ENCODE data around the gene SFXN5.

DNA sequence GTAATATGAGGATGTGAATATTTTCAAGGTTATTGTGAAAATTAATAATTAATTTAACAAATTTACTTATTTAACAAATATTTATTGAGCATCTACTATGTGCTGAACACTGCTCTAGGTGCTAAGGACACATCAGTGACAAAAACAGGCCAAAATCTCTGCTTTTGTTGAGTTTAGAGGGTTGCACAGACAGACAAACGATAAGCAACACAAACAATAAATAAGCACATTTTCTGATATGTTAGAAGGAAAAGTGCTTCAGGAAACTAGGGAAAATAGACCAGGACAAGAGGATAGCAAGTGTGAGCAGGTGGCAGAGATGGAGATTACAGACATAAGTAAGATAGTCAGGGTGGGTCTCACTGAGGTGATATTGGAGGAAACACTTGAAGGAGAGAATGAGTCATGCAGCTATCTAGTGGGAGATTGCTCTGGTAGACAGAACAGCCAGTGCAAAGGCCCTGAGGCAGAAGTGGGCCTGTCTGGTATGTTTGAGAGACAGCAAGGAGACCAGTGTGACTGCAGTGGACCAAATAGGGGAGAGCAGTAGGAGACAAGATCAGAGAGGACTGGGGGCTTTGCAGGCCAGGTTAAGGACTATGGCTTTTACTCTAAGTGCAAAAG, 38.3 kb downstream of the SFXN5 start:
- TF ChIP-seq PRRX2 (CRISPR knock-in tag; IDR thresholded peaks at IDR 0.05): no peak
- TF ChIP-seq FOXP1 (CRISPR knock-in tag; IDR thresholded peaks at IDR 0.05; ENCODE audit: borderline replicate concordance): no peak
- TF ChIP-seq CTCF (IDR thresholded peaks at IDR 0.05): no peak
- TF ChIP-seq ZNF281 (CRISPR knock-in tag; IDR thresholded peaks at IDR 0.05): no peak
- no peak for TF ChIP-seq ZNF512 (CRISPR knock-in tag; IDR thresholded peaks at IDR 0.05; ENCODE audit: borderline replicate concordance)
- TF ChIP-seq ATF6 (CRISPR knock-in tag; IDR thresholded peaks at IDR 0.05): no peak
- TF ChIP-seq, protein P1, sequence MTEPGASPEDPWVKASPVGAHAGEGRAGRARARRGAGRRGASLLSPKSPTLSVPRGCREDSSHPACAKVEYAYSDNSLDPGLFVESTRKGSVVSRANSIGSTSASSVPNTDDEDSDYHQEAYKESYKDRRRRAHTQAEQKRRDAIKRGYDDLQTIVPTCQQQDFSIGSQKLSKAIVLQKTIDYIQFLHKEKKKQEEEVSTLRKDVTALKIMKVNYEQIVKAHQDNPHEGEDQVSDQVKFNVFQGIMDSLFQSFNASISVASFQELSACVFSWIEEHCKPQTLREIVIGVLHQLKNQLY (CRISPR knock-in tag; IDR thresholded peaks at IDR 0.05): no peak
- no peak for TF ChIP-seq PREB (CRISPR knock-in tag; IDR thresholded peaks at IDR 0.05; ENCODE audit: borderline replicate concordance)
